ENCODE results near the gene PLPP4. TPM values are rescaled to one million over a fixed set of nuclear protein-coding genes. Genes with fewer than 3 reads are reported as not detected.

The PLPP4 gene
- total and polyA plus RNA-seq, 2 donors (not counting 3 experiments of a cell fraction or from before 2014, with no cell fraction given) = 15.5 to 36.4 TPM

- FAIRE-seq (no peak), DNase-seq (ENCODE audit: low read depth, low spot score) (no peak)
- Histone ChIP-seq H3K79me2 (ENCODE audit: control insufficient read depth, insufficient read depth, low read length) (no peaks in the 10 kb centered on the region), H3K9ac (replicated peaks; ENCODE audit: extremely low read depth, insufficient read depth, low read length) (no peak overlapping the region), H3K36me3 (ENCODE audit: control insufficient read depth in 2 of 2, extremely low read depth in 1 of 2, insufficient read depth in 2 of 2, low read length in 2 of 2) (no peaks in the 10 kb centered on the region), H4K20me1 (replicated peaks; ENCODE audit: control insufficient read depth, extremely low read depth, insufficient read depth, low read length) (no peaks in the 10 kb centered on the region), H3K4me3 (replicated peaks in 1 of 3; ENCODE audit: insufficient read depth in 1 of 3, low read depth in 1 of 3, low read length in 3 of 3) (no peak overlapping the region), H3K9me3 (replicated peaks; ENCODE audit: control insufficient read depth, insufficient read depth, low read length) (no peaks in the 10 kb centered on the region), H3K27me3 (ENCODE audit: control insufficient read depth in 2 of 2, insufficient read depth in 2 of 2, low read length in 2 of 2) (no peaks in the 10 kb centered on the region), H3K4me2 (ENCODE audit: insufficient read depth, low read length) (no peak overlapping the region), H2AFZ (ENCODE audit: low read depth, low read length) (no peak overlapping the region), H3K27ac (ENCODE audit: insufficient read depth, low read depth, low read length) (no peak overlapping the region), H3K4me1 (ENCODE audit: control insufficient read depth, extremely low read depth, insufficient read depth, low read length) (no peaks in the 10 kb centered on the region), H3K9me1 (replicated peaks; ENCODE audit: control insufficient read depth, extremely low read depth, insufficient read depth, low read length) (no peaks in the 10 kb centered on the region)
- TF ChIP-seq POLR2A (IDR thresholded peaks at IDR 0.05; ENCODE audit: low read depth, low read length) = no peak
- TF ChIP-seq FOS (IDR thresholded peaks at IDR 0.05; ENCODE audit: borderline replicate concordance, insufficient read depth, low read length) = no peak
- no peak for TF ChIP-seq GATA2 (IDR thresholded peaks at IDR 0.05; ENCODE audit: insufficient read depth, insufficient read length, low read depth, low read length)
- TF ChIP-seq POLR2AphosphoS5 (IDR thresholded peaks at IDR 0.05; ENCODE audit: insufficient read depth, low read depth, low read length) = no peak
- TF ChIP-seq MAX (IDR thresholded peaks at IDR 0.05; ENCODE audit: insufficient read depth, insufficient read length) = no peak
- TF ChIP-seq JUN (IDR thresholded peaks at IDR 0.05; ENCODE audit: borderline replicate concordance, insufficient read depth, insufficient read length, low read depth) = no peak
- intact Hi-C loops (cut with micrococcal nuclease) = no loop called here
- no TSS peak for BruUV-seq (replicated peaks)
- POLR2A ChIA-PET = no interaction called here
- dilution Hi-C loops (cut with MboI; ENCODE audit: extremely low pct_ligation_motif_present, low sequenced_read_pairs) = no loop called here
- CTCF ChIA-PET = interaction anchor here (0.7 kb wide), 1 partner anchor 25 kb away, joined by 3 read pairs; no protein-coding TSS in a partner anchor
These were observed 28.9 kb downstream of the PLPP4 start for GRCh38 chr10:120485946-120486345.

GRCh38 chr10:120486671-120487205, 29.7 kb downstream of the PLPP4 start:
- Histone ChIP-seq H3K27me3 (ENCODE audit: control insufficient read depth in 2 of 2, insufficient read depth in 2 of 2, low read length in 2 of 2) (no peaks in the 10 kb centered on the region), H3K4me2 (ENCODE audit: insufficient read depth, low read length) (no peak overlapping the region), H3K36me3 (ENCODE audit: control insufficient read depth in 2 of 2, extremely low read depth in 1 of 2, insufficient read depth in 2 of 2, low read length in 2 of 2) (no peaks in the 10 kb centered on the region), H3K4me3 (replicated peaks in 1 of 3; ENCODE audit: insufficient read depth in 1 of 3, low read depth in 1 of 3, low read length in 3 of 3) (no peak overlapping the region), H4K20me1 (replicated peaks; ENCODE audit: control insufficient read depth, extremely low read depth, insufficient read depth, low read length) (no peaks in the 10 kb centered on the region), H3K9me3 (replicated peaks; ENCODE audit: control insufficient read depth, insufficient read depth, low read length) (no peaks in the 10 kb centered on the region), H3K79me2 (ENCODE audit: control insufficient read depth, insufficient read depth, low read length) (no peaks in the 10 kb centered on the region), H3K9me1 (replicated peaks; ENCODE audit: control insufficient read depth, extremely low read depth, insufficient read depth, low read length) (no peaks in the 10 kb centered on the region), H3K9ac (replicated peaks; ENCODE audit: extremely low read depth, insufficient read depth, low read length) (no peak overlapping the region), H2AFZ (ENCODE audit: low read depth, low read length) (no peak overlapping the region), H3K4me1 (ENCODE audit: control insufficient read depth, extremely low read depth, insufficient read depth, low read length) (no peaks in the 10 kb centered on the region), H3K27ac (ENCODE audit: insufficient read depth, low read depth, low read length) (no peak overlapping the region)
- no peak for FAIRE-seq
- dilution Hi-C loops (cut with MboI; ENCODE audit: extremely low pct_ligation_motif_present, low sequenced_read_pairs) (no loop called here), intact Hi-C loops (cut with micrococcal nuclease) (no loop called here)
- CTCF ChIA-PET = interaction anchor here (0.7 to 1.1 kb wide), 3 partner anchors 10 to 24 kb away, joined by 3 read pairs; no protein-coding TSS in a partner anchor
- POLR2A ChIA-PET = no interaction called here
- DNase-seq (ENCODE audit: low read depth, low spot score) = no peak
- TF ChIP-seq POLR2AphosphoS5 (IDR thresholded peaks at IDR 0.05; ENCODE audit: insufficient read depth, low read depth, low read length) (no peak), EZH2 (IDR thresholded peaks at IDR 0.05; ENCODE audit: borderline replicate concordance, low read depth, low read length, severe bottlenecking) (no peak), MAX (IDR thresholded peaks at IDR 0.05; ENCODE audit: insufficient read depth, insufficient read length) (no peak), POLR2A (IDR thresholded peaks at IDR 0.05; ENCODE audit: low read depth, low read length) (no peak), MYC (IDR thresholded peaks at IDR 0.05; ENCODE audit: low read depth, low read length) (no peak), JUN (IDR thresholded peaks at IDR 0.05; ENCODE audit: borderline replicate concordance, insufficient read depth, insufficient read length, low read depth) (no peak), CTCF (IDR thresholded peaks at IDR 0.05; ENCODE audit: extremely low read depth in 1 of 2, insufficient read depth in 1 of 2, low read depth in 1 of 2, low read length in 2 of 2) (no peak), FOS (IDR thresholded peaks at IDR 0.05; ENCODE audit: borderline replicate concordance, insufficient read depth, low read length) (no peak), GATA2 (IDR thresholded peaks at IDR 0.05; ENCODE audit: insufficient read depth, insufficient read length, low read depth, low read length) (no peak)
- no TSS peak for BruUV-seq (replicated peaks)
